K562 (cell line): ENCODE results near the gene ZNF831. TPM values are rescaled to one million over a fixed set of nuclear protein-coding genes. Genes with fewer than 3 reads are reported as not detected.

ENCODE experiments used
- ATAC-seq: fragments of 200-7000 bp; cut with Tn5 transposase; 3 replicates; pipeline ENCODE4 v1.9.1; 2020; ENCODE audit warnings: moderate library complexity
- BruUV-seq: library from RNA; stranded (reverse); fragments of 400-500 nt; replicated peaks from 2 replicates; lab custom pipeline; 2021; lab: Mats Ljungman, UMichigan
- CTCF ChIA-PET: fragments of 300-600 bp; formaldehyde crosslinking; extraction: SDS; loops from one replicate; lab custom pipeline; 2021; ENCODE audit warnings: low intra/inter-chr PET ratio; lab: Yijun Ruan, JAX
- POLR2A ChIA-PET: fragments of 300-600, 350-650 bp; sonication (Branson Sonifier 250); formaldehyde crosslinking; extraction: SDS; loops from one replicate; lab custom pipeline; 2021; ENCODE audit warnings: antibody characterized with exemption, inconsistent platforms; lab: Yijun Ruan, JAX
- DNase-seq, 4 experiments: peaks; one replicate each; pipeline versions ENCODE4 v3.0.0 to v3.0.0-alpha.2; 2011 to 2018; ENCODE audit warnings: low spot score in 3 of 4, mixed read lengths in 3 of 4; ENCODE audit errors: extremely low read depth in 1 of 4
- FAIRE-seq: peaks from 2 replicates; lab custom pipeline; 2011; peaks lifted over from hg19 to GRCh38; lab: Jason Lieb, UNC
- H2AFZ ChIP-seq: 2 replicates; pipeline ENCODE4 v1.6.0; 2011; ENCODE audit warnings: low read depth, low read length, control low read depth, inconsistent platforms
- H3K27ac ChIP-seq: fragments of 200-600 bp; 3 replicates; pipeline ENCODE4 v1.8.0; 2011; ENCODE audit warnings: low read depth, mild to moderate bottlenecking, control low read depth, inconsistent platforms, low read length, moderate library complexity, mixed read lengths; ENCODE audit errors: extremely low read depth
- H3K27me3 ChIP-seq, 2 experiments: fragments of 300-600 bp in 1 of 2; 2 replicates in 1 of 2; 3 replicates in 1 of 2; pipeline versions ENCODE4 v1.6.0 to v1.8.0; 2011; ENCODE audit warnings: inconsistent platforms in 2 of 2, low read length in 2 of 2, mild to moderate bottlenecking in 1 of 2, mixed read lengths in 1 of 2, moderate library complexity in 1 of 2; ENCODE audit not compliant: control insufficient read depth in 2 of 2, insufficient read depth in 2 of 2
- H3K36me3 ChIP-seq: fragments of 300-600 bp; 3 replicates; pipeline ENCODE4 v1.8.0; 2011; ENCODE audit warnings: mild to moderate bottlenecking, low read length, inconsistent platforms; ENCODE audit not compliant: control insufficient read depth, insufficient read depth
- H3K4me1 ChIP-seq, 2 experiments: fragments of 200-600 bp in 1 of 2; replicated peaks in 1 of 2; 2 replicates in 1 of 2; 3 replicates in 1 of 2; pipeline versions ENCODE4 v1.5.1 to v1.8.0; 2011; ENCODE audit warnings: inconsistent platforms in 2 of 2, low read length in 2 of 2, mild to moderate bottlenecking in 1 of 2, mixed read lengths in 1 of 2, moderate library complexity in 1 of 2; ENCODE audit not compliant: control insufficient read depth in 2 of 2, insufficient read depth in 2 of 2
- H3K4me2 ChIP-seq: 2 replicates; pipeline ENCODE4 v1.6.1; 2011; ENCODE audit warnings: low read length, control low read depth, inconsistent platforms, mixed read lengths; ENCODE audit not compliant: insufficient read depth
- H3K4me3 ChIP-seq: fragments of 200-600 bp; sonication (generic), shearing (Covaris generic); 2 replicates; pipeline ENCODE4 v1.5.1; 2016; ENCODE audit warnings: control low read depth, inconsistent platforms
- H3K79me2 ChIP-seq: fragments of 200-600 bp; 3 replicates; pipeline ENCODE4 v1.8.0; 2011; ENCODE audit warnings: low read length, inconsistent platforms; ENCODE audit not compliant: control insufficient read depth, insufficient read depth
- H3K9ac ChIP-seq, 2 experiments: 2 replicates each; pipeline versions ENCODE4 v1.6.0 to v1.6.1; 2011; ENCODE audit warnings: low read depth in 2 of 2, low read length in 2 of 2, control low read depth in 1 of 2, inconsistent platforms in 1 of 2, mild to moderate bottlenecking in 1 of 2, mixed read lengths in 1 of 2; ENCODE audit not compliant: insufficient read depth in 1 of 2
- H3K9me1 ChIP-seq: one replicate; pipeline ENCODE4 v1.6.0; 2011; ENCODE audit warnings: inconsistent platforms, mild to moderate bottlenecking, low read length, moderate library complexity; ENCODE audit not compliant: control insufficient read depth, insufficient read depth
- H3K9me3 ChIP-seq: replicated peaks from 2 replicates; pipeline ENCODE4 v1.5.1; 2011; ENCODE audit warnings: low read depth, low read length, inconsistent platforms; ENCODE audit not compliant: control insufficient read depth, insufficient read depth
- H4K20me1 ChIP-seq: replicated peaks from 2 replicates; pipeline ENCODE4 v1.6.1; 2011; ENCODE audit warnings: low read length, inconsistent platforms, mixed read lengths; ENCODE audit not compliant: control insufficient read depth, insufficient read depth
- E2F6 ChIP-seq, 2 experiments: IDR thresholded peaks; 2 replicates each; pipeline ENCODE4 v1.6.1; 2011; ENCODE audit warnings: borderline replicate concordance in 1 of 2, control low read depth in 1 of 2, low read depth in 1 of 2, low read length in 1 of 2, mild to moderate bottlenecking in 1 of 2, mixed read lengths in 1 of 2, moderate library complexity in 1 of 2; ENCODE audit not compliant: insufficient read depth in 1 of 2, insufficient read length in 1 of 2, poor library complexity in 1 of 2, severe bottlenecking in 1 of 2; ENCODE audit errors: extremely low read depth in 1 of 2
- ETV5 ChIP-seq: sonication (generic); formaldehyde crosslinking; IDR thresholded peaks from 2 replicates; pipeline ENCODE4 v1.4.0; 2020; ENCODE audit warnings: low read depth, mild to moderate bottlenecking, missing genetic modification reagents
- L3MBTL2 ChIP-seq: fragments of 450-650 bp; IDR thresholded peaks from 2 replicates; pipeline ENCODE4 v1.6.1; 2016; ENCODE audit warnings: mild to moderate bottlenecking, moderate library complexity
- PHTF2 ChIP-seq: fragments of 250-450 bp; sonication (Bioruptor Pico); IDR thresholded peaks from 2 replicates; pipeline ENCODE4 v1.5.0; 2021; ENCODE audit warnings: mild to moderate bottlenecking
- PURB ChIP-seq: sonication (generic); formaldehyde crosslinking; IDR thresholded peaks from 2 replicates; pipeline ENCODE4 v1.9.0; 2021; ENCODE audit warnings: low read depth, mild to moderate bottlenecking, missing genetic modification reagents
- PYGO2 ChIP-seq: fragments of 450-650 bp; IDR thresholded peaks from 2 replicates; pipeline ENCODE4 v1.6.1; 2016; ENCODE audit warnings: mild to moderate bottlenecking, missing genetic modification characterization, moderate library complexity, missing compliant biosample characterization
- RBM25 ChIP-seq: fragments of 200-400 bp; formaldehyde crosslinking; IDR thresholded peaks from 2 replicates; pipeline ENCODE4 v1.6.1; 2018; ENCODE audit warnings: low read length, low read depth, moderate library complexity; ENCODE audit not compliant: severe bottlenecking
- RFX1 ChIP-seq: fragments of 450-650 bp; IDR thresholded peaks from 2 replicates; pipeline ENCODE4 v1.6.1; 2016; ENCODE audit warnings: mild to moderate bottlenecking, moderate library complexity
- ZNF212 ChIP-seq: fragments of 450-650 bp; formaldehyde crosslinking; IDR thresholded peaks from 2 replicates; pipeline ENCODE4 v1.4.0; 2020; ENCODE audit warnings: mild to moderate bottlenecking
- ZNF518B ChIP-seq: fragments of 250-450 bp; sonication (Bioruptor Pico); IDR thresholded peaks from 2 replicates; pipeline ENCODE4 v1.5.0; 2021; ENCODE audit warnings: mild to moderate bottlenecking, moderate library complexity
- WGBS: fragments of 100-300 bp; shearing (Covaris generic); methylation state at CpG from one replicate; pipeline ENCODE4 v1.1.6; 2016; ENCODE audit warnings: low coverage, mixed read lengths; ENCODE audit not compliant: insufficient coverage; ENCODE audit errors: missing lambda C conversion rate; 5-methylcytosine and 5-hydroxymethylcytosine counted together
- in situ Hi-C: fragments of 300-500 bp; cut with MboI; formaldehyde crosslinking; loops from 4 replicates; pipeline ENCODE4 v1.15.0; 2018; ENCODE audit warnings: inconsistent platforms, mixed read lengths
- intact Hi-C: fragments of 100-400 bp; cut with micrococcal nuclease; formaldehyde crosslinking; loops from 2 replicates; pipeline ENCODE4 v1.14.2; 2022
- polyA plus RNA-seq, 8 experiments: library from polyadenylated mRNA; depleted of rRNA in 4 of 8; stranded (reverse) in 5 of 8; unstranded in 3 of 8; fragments of >200 nt; fragmentation: Nextera tagmentation in 2 of 8; fragmentation: Illumina TruSeq in 1 of 8; extraction: Ambion mirVana in 2 of 8; extraction: Trizol in 1 of 8; gene quantifications; 2 replicates each; pipeline versions ENCODE4 v1.2.1 to v1.2.3, GENCODE V29; 2011 to 2014; ENCODE audit warnings: inconsistent platforms in 1 of 8, missing spikeins in 1 of 8
- total RNA-seq, 7 experiments: library from RNA; depleted of rRNA in 6 of 7; stranded (reverse); fragments of >200 nt in 6 of 7; fragmentation: Illumina TruSeq in 2 of 7; extraction: Trizol in 2 of 7; gene quantifications; 2 replicates each; pipeline versions ENCODE4 v1.2.1 to v1.2.3, GENCODE V29; 2011 to 2021; ENCODE audit warnings: low replicate concordance in 1 of 7

ZNF831 gene
- total and polyA plus RNA-seq, 9 of the 15 experiments (the other 6 are each of a cell fraction or from before 2014, with no cell fraction given): not detected

GRCh38 chr20:59121714-59122565, 41.7 kb upstream of the ZNF831 start:
- no peak for TF ChIP-seq ETV5 (CRISPR knock-in tag)
- TF ChIP-seq RBM25: peak; percentile 29
- TF ChIP-seq RFX1: peak; percentile 61
- no peak for TF ChIP-seq L3MBTL2
- TF ChIP-seq, all 486 proteins: peak for 2
- Histone ChIP-seq H3K27ac (no peak overlapping the region), H3K4me1 (no peaks in the 10 kb centered on the region), H3K79me2 (no peaks in the 10 kb centered on the region), H3K36me3 (no peaks in the 10 kb centered on the region), H3K4me2 (no peak overlapping the region), H4K20me1 (no peaks in the 10 kb centered on the region), H3K4me3 (no peak overlapping the region), H3K27me3 (peaks cover 11 to 48% of the 10 kb centered on the region in 2 experiments), H3K9ac (no peak overlapping the region), H3K9me1 (no peaks in the 10 kb centered on the region), H3K9me3 (no peaks in the 10 kb centered on the region), H2AFZ (no peak overlapping the region)
- ChIA-PET CTCF (no interaction called here), POLR2A (interaction anchor here (0.6 to 1.7 kb wide), 2 partner anchors 13 to 110 kb away, joined by 3 to 4 read pairs; no protein-coding TSS in a partner anchor)
- 0% methylated on average over 8 of the region's 8 CpGs for WGBS
- FAIRE-seq: no peak
- no peak for DNase-seq
- intact Hi-C loops: no loop called here
- in situ Hi-C loops: no loop called here
- ATAC-seq: no peak
- BruUV-seq: no TSS peak

- no peak overlapping the region for H3K4me2 ChIP-seq
- DNase-seq (no peak), ATAC-seq (no peak), FAIRE-seq (no peak)
- H3K36me3 ChIP-seq: no peaks in the 10 kb centered on the region
- BruUV-seq: no TSS peak
- POLR2A ChIA-PET: interaction anchor here (1.7 kb wide), 1 partner anchor 13 kb away, joined by 4 read pairs; no protein-coding TSS in a partner anchor
- H3K79me2 ChIP-seq: no peaks in the 10 kb centered on the region
- H2AFZ ChIP-seq: no peak overlapping the region
- H3K4me1 ChIP-seq: no peaks in the 10 kb centered on the region
- no peaks in the 10 kb centered on the region for H4K20me1 ChIP-seq
- no peak overlapping the region for H3K27ac ChIP-seq
- no peak overlapping the region for H3K4me3 ChIP-seq
- peaks cover 11 to 54% of the 10 kb centered on the region in 2 experiments for H3K27me3 ChIP-seq
- CTCF ChIA-PET: no interaction called here
- 3% methylated on average over 4 of the region's 4 CpGs for WGBS
- no peak overlapping the region for H3K9ac ChIP-seq
- H3K9me1 ChIP-seq: peaks cover 2% of the 10 kb centered on the region
- in situ Hi-C loops (no loop called here), intact Hi-C loops (no loop called here)
- no peaks in the 10 kb centered on the region for H3K9me3 ChIP-seq
- TF ChIP-seq ZNF212 (CRISPR knock-in tag) (no peak), ZNF518B (no peak), PURB (no peak), PHTF2 (CRISPR knock-in tag) (no peak), E2F6 (IDR thresholded peaks at IDR 0.05; ENCODE audit: borderline replicate concordance in 1 of 2, extremely low read depth in 1 of 2, insufficient read depth in 1 of 2, insufficient read length in 1 of 2, low read depth in 1 of 2, low read length in 1 of 2, poor library complexity in 1 of 2, severe bottlenecking in 1 of 2) (no peak), PYGO2 (no peak)
Observed at GRCh38 chr20:59122566-59122919, 41.1 kb upstream of the ZNF831 start.
